H7 (cell line): ENCODE results near the gene NAALAD2. TPM values are rescaled to one million over a fixed set of nuclear protein-coding genes. Genes with fewer than 3 reads are reported as not detected.
"Not testable (repeated sequence)": the region's sequence is repeated elsewhere in the genome, so short reads cannot be mapped to it uniquely, and the experiment has no call there.

Experiments
- DNase-seq: peaks from one replicate; pipeline ENCODE4 v3.0.0; 2012
- H3K27me3 ChIP-seq: 2 replicates; pipeline ENCODE4 v1.6.0; 2011; ENCODE audit warnings: mild to moderate bottlenecking, low read length; ENCODE audit not compliant: control insufficient read depth, insufficient read depth
- H3K36me3 ChIP-seq: replicated peaks from 2 replicates; pipeline ENCODE4 v1.5.1; 2011; ENCODE audit warnings: low read length; ENCODE audit not compliant: control insufficient read depth, insufficient read depth
- H3K4me3 ChIP-seq: 2 replicates; pipeline ENCODE4 v1.5.1; 2011; ENCODE audit warnings: low read depth, mild to moderate bottlenecking, control low read depth, low read length, moderate library complexity; ENCODE audit not compliant: insufficient read depth
- total RNA-seq: library from RNA; depleted of rRNA; stranded (reverse); fragments of >200 nt; shearing (Covaris generic); gene quantifications from 2 replicates; pipeline ENCODE4 v1.2.3, GENCODE V29; 2014

Gene NAALAD2
- total RNA-seq, 1 experiment from 2014 or later: 6.7 TPM

- DNase-seq, H3K27me3 ChIP-seq, H3K4me3 ChIP-seq, H3K36me3 ChIP-seq: not testable (repeated sequence)
Measured at GRCh38 chr11:90167704-90168103, 33.2 kb downstream of the NAALAD2 start.

- H3K27me3 ChIP-seq: no peaks in the 10 kb centered on the region
- no peaks in the 10 kb centered on the region for H3K36me3 ChIP-seq
- H3K4me3 ChIP-seq: no peak overlapping the region
- no peak for DNase-seq
Measured at GRCh38 chr11:90168571-90168970, 34.1 kb downstream of the NAALAD2 start.

GRCh38 chr11:90171359-90171758 lies 36.9 kb downstream of the NAALAD2 start:
- no peaks in the 10 kb centered on the region for H3K36me3 ChIP-seq
- no peak overlapping the region for H3K4me3 ChIP-seq
- H3K27me3 ChIP-seq: no peaks in the 10 kb centered on the region
- no peak for DNase-seq

GRCh38 chr11:90176069-90176468 lies 41.6 kb downstream of the NAALAD2 start:
- no peak for DNase-seq
- H3K27me3 ChIP-seq: no peaks in the 10 kb centered on the region
- no peak overlapping the region for H3K4me3 ChIP-seq
- no peaks in the 10 kb centered on the region for H3K36me3 ChIP-seq

GRCh38 chr11:90178751-90179150 lies 44.3 kb downstream of the NAALAD2 start:
- Histone ChIP-seq H3K36me3 (no peaks in the 10 kb centered on the region), H3K4me3 (no peak overlapping the region), H3K27me3 (no peaks in the 10 kb centered on the region)
- DNase-seq: no peak

- H3K27me3 ChIP-seq: no peaks in the 10 kb centered on the region
- H3K36me3 ChIP-seq: no peaks in the 10 kb centered on the region
- no peak overlapping the region for H3K4me3 ChIP-seq
- DNase-seq: no peak
Measured at GRCh38 chr11:90179923-90180322, 45.5 kb downstream of the NAALAD2 start.

- Histone ChIP-seq H3K27me3 (no peaks in the 10 kb centered on the region), H3K4me3 (no peak overlapping the region), H3K36me3 (no peaks in the 10 kb centered on the region)
- no peak for DNase-seq
Measured at GRCh38 chr11:90187839-90188238, 53.4 kb downstream of the NAALAD2 start.

- Histone ChIP-seq H3K27me3 (no peaks in the 10 kb centered on the region), H3K4me3 (no peak overlapping the region), H3K36me3 (no peaks in the 10 kb centered on the region)
- no peak for DNase-seq
Measured at GRCh38 chr11:90189011-90189410, 54.5 kb downstream of the NAALAD2 start.

GRCh38 chr11:90192869-90193582 lies 58.6 kb downstream of the NAALAD2 start:
- Histone ChIP-seq H3K27me3 (no peaks in the 10 kb centered on the region), H3K36me3 (no peaks in the 10 kb centered on the region; the same call in 1 of the 2 replicates), H3K4me3 (no peak overlapping the region)
- no peak for DNase-seq

GRCh38 chr11:90197377-90197776 lies 62.9 kb downstream of the NAALAD2 start:
- no peaks in the 10 kb centered on the region; the same call in none of the 2 replicates for H3K36me3 ChIP-seq
- DNase-seq: no peak

GRCh38 chr11:90202342-90202741 lies 67.9 kb downstream of the NAALAD2 start:
- DNase-seq: no peak
- Histone ChIP-seq H3K4me3 (no peak overlapping the region), H3K36me3 (peaks cover 6% of the 10 kb centered on the region), H3K27me3 (no peaks in the 10 kb centered on the region)

More at GRCh38 chr11:90197377-90197776, 62.9 kb downstream of the NAALAD2 start:
- H3K4me3 ChIP-seq: no peak overlapping the region
- no peaks in the 10 kb centered on the region for H3K27me3 ChIP-seq

GRCh38 chr11:90204407-90204806 lies 69.9 kb downstream of the NAALAD2 start:
- Histone ChIP-seq H3K4me3 (no peak overlapping the region), H3K27me3 (no peaks in the 10 kb centered on the region), H3K36me3 (peaks cover 6% of the 10 kb centered on the region)
- no peak for DNase-seq

- Histone ChIP-seq H3K36me3 (peaks cover 9% of the 10 kb centered on the region), H3K4me3 (no peak overlapping the region), H3K27me3 (no peaks in the 10 kb centered on the region)
- DNase-seq: no peak
Measured at GRCh38 chr11:90204832-90205646, 70.6 kb downstream of the NAALAD2 start.

GRCh38 chr11:90207992-90208391 lies 73.5 kb downstream of the NAALAD2 start:
- not testable (repeated sequence) for H3K4me3 ChIP-seq, DNase-seq, H3K27me3 ChIP-seq
- H3K36me3 ChIP-seq: peaks cover 10% of the 10 kb centered on the region

- H3K36me3 ChIP-seq: peaks cover 9% of the 10 kb centered on the region
- DNase-seq: no peak
Measured at GRCh38 chr11:90208857-90209256, 74.4 kb downstream of the NAALAD2 start.

More at GRCh38 chr11:90208857-90209256, 74.4 kb downstream of the NAALAD2 start:
- no peak overlapping the region for H3K4me3 ChIP-seq
- H3K27me3 ChIP-seq: no peaks in the 10 kb centered on the region
